GM18519 (cell line): ENCODE results near the gene HGFAC.

Experiments used
- ATAC-seq: cut with Tn5 transposase; IDR thresholded peaks from one replicate; pipeline ENCODE4 v1.9.1; 2021; ENCODE audit warnings: mild to moderate bottlenecking, moderate library complexity; ENCODE audit not compliant: unreplicated experiment, low FRiP score

The HGFAC gene

DNA sequence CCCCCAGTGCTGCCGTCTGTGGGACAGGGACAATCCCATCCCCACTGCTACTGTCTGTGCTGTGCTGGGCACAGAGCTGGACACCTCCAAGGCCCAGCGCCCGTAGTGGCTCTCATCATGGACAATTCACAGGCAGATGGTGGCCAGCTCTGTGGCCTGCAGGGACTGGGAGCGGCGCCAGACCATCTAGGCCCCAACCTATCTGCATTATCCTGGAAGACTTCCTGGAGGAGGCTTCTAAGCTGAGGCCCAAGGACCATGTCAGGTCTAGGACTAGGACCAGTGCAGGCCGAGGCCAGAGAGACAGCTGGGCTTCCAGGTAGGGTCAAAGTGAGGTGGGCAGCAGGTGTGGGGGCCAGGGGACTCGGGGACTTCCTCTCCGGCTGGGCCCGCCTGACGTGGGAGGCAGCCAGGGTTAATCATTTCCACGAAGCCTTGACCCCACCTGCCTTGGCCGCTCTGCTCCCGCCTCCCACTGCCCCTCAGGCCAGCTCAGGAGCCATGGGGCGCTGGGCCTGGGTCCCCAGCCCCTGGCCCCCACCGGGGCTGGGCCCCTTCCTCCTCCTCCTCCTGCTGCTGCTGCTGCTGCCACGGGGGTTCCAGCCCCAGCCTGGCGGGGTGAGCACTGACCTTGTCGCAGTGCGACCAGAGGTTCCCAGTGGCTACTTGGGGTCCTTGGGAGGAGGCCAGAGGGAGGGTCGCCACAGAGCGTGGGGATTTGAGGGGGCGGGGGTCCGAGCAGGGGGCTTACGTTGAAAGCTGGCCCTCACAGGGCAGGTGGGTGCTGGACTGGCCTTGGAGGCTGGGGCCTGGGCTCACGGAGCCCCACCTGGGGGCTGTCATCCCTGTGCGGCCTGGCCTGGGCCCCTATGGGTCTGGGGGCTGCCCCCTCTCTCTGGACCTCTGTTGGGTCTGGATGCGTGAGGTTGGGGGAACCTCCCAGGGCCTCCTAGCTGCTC is at the start of gene HGFAC:
HGFAC (plus strand) TSS at position 468 of the 959 bp plus-strand sequence; CDS start at position 502, 34 bp downstream.
- ATAC-seq = no peak

DNA sequence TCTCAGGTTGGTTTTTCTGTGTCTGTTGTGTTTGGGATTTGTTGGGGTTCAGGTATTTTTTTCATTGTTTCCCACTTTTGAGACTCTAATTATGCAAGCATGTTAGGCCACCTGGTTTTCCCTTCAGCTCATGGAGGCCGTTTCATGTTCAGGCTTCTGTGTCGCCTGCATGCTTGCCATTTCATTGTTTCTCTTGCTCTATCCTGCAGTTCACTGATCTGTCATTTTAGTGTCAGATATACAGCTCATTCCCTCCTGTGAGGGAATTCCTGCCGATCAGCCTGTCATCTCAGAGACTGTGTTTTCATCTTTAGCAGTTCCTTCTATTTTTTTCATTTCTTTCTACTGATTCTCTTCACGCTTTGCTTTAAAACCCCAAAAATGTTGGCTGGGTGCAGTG is 49.4 kb upstream of the HGFAC start:
- no peak for ATAC-seq

DNA sequence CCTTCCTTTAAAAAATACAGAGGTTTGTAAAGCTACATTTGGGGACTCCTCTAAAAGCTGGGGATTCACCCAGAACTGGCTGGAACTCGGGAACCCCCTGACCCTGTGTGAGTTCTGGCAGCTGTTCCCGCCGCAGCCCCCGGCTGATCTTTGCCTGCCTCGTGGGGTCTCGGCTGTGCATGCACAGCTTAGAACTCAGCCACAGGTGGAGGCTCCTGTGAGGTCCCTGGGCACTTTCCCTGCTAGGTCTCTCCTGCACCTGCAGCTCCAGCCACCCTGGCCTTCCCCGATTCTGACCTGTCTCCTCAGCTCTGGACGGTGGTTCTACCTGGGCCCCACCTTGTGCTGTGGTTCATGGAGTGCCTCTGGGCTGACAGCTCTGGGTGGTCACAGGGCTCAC is 48.6 kb upstream of the HGFAC start:
- no peak for ATAC-seq

DNA sequence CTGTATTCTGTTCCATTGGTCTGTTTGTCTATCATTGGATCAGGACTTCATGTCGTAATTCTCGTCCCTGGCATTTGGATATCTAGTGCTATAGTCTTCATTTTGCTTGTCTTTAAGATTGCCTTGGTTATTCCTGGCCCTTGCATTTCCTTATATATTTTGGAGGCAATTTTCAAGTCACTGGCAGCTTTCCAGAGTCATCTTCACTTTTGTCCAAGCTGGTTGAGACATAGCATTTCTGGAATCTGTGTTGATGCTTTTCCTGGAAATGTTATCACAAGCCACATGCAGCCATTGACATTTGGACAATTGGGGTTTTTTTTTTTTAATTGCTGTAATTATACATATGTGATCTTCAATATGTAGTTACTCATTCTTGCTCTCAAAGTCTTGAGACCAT is 45.2 kb upstream of the HGFAC start:
- no peak for ATAC-seq

DNA sequence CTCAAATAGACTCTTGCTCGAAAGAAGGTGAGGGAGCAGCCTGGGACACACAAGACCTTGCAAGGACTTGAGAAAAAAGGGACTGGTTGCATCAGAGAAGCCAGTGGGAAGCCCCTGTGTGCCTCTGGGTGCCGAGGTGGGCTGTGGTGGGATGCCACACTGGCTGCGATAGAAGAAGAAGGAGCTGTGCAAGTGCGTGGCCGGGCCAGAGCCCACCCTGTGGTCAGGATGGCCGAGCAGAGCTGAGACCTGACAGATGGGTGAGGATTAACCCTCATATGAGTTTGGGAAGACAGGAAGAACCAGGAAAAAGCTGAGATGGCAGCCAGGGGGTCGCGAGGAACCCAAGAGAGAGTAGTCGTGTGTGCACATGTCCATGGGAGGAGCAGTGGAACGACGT is 44.6 kb upstream of the HGFAC start:
- ATAC-seq = no peak

DNA sequence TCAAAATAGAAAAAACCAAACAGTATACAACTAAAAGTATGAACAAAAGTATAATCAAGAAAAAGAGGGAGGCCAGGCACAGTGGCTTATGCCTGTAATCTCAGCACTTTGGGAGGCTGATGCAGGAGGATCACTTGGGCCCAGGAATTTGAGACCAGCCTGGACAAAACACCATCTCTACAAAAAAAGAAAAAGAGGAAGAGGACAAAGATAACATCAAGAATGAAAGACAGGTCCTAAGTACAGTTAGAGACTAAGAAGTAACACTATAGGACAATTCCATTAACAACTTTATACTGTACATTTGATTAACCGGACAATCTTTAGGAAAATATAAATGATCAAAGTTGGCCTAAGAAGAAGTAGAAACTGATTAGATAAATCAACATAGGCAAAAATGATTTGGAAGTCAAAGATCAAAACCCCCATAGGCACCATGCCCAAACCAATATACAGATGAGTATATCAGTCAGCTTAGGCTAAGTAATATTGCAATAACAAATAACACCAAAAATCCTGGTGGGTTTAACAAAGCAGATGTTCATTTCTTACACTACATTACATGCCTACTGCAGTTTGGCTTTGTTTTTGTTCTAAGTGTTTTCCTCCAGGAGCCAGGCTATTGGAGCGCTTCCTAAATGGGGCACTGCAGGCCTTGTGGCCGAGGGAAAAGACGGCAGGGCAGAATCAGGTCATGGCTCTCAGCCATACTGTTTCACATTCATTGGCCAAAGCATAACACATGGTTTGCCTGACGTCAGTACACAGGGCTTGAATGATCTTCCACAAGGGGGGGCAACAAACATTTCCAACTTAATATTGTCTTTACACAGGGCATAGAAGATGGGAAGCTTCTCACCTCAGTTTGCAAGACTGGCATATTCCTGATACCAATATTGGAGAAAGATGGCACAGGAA is 42.2 kb upstream of the HGFAC start:
- no peak for ATAC-seq

DNA sequence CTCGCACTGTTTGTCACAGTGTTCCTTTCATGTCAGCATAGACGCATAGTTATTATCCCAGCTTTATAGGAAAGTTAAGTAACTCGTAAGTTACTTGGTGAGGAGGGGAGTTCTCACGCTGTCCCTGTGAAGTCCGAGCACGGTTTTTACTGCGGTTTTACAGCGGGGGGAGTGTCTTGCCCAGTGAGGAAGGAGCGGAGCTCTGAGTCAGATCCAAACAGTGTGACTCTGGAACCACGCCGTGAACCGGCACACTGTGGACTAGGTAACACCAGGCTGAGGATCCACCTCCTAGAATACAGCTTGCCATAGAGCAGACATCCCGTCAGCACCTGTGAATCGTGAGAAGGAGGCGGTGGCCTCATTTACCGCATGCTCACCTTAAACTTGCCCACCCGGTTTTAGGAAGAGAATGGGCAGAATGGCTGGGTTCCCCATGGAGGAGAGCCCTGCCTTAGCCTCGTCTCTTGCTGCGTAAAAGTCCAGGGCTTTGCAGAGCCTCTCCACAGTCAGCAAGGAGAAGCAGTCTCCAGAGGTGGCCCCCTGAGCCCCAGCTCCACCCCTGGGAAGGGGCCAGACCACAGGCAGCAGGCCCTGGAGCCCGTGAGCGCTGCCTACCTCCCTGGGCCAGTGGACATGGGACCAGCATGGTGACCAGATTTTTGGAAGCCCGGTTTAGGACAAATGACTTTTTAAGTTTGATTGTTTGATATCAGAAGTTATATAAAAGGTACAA is 40.2 kb upstream of the HGFAC start:
- ATAC-seq = no peak

DNA sequence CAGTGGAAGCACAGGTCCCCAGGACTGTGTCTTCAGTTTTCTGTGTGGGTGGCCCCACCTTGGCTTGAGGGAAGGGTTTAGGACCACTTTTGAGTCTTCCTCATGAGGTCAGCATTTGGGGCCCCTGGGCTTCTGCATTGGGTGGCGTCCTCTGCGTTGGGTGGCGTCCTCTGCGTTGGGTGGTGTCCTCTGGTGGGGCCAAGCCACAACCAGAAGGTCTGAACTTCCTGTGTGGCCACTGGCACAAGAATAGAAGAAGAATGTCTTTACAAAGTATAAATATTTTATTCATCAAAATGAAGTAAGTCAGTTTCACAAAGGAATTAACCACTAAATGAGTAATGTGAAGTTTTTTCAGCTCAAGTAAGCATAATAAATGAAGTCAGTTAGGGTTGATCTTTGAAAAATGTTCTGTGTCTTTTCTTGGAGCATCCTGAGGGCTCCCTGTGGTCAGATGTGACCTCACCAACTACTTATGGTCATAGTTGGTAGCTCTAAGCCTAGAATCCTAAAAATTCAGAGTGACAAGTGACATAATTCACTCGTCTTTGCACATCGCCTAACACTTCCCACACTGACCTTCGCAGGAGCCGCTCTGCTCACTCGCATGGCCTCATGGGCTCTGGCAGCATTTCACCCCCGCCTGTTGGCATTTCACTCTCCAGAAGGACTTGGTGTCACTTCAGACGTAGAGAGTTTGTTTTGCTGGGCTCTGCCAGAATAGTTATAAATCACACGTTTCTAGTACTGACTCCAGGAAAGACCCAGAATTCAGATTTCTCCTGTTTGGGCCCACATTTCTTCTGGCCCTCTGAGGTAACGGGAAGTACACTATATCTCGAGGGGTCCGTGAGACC is 39.0 kb upstream of the HGFAC start:
- no peak for ATAC-seq

DNA sequence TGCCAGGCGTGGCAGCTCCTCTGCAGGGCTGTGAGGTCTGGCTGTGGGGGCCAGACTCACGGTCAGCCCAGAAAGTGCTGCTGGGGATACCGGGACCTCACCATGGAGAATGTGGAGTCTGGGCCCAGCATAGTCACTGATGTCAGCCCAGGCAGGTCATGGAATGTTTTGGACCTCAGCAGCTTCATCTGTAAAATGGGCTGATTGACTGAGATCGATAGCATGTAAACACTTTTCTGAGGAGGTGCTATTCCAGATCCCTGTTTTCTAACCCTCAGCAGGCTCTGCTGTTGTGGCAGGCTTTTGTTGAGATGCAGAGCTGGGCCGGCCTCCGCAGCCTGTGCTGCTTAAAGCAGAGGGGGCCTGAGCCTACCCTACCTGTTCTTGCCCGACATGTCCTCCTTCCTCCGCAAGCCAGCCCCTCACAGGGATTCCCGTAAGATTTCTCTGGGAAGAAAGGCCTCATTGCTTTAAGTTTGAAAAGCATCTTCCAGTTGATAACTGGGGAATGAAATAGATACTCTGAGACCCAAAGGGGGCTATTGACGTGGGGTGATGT is 38.3 kb upstream of the HGFAC start:
- ATAC-seq = no peak

DNA sequence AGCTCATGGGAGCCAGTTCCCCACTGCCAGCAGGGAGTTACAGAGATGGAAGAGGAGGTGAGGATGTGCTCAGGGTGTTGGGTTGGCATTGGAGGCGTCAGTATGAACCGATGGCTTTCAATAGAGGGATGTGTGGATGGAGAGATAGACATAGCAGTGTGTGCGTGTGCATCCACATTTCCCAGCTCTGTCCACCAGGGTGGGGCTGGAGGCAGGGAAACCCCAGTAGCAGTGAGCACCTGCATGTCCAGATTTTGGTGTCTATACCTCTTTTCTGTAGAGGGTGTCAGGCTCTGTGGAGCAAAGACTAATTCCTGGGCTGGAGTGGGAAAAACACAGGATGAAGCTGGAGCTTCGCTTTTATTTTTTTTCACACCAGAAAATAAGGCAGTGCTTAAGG is 37.2 kb upstream of the HGFAC start:
- no peak for ATAC-seq

DNA sequence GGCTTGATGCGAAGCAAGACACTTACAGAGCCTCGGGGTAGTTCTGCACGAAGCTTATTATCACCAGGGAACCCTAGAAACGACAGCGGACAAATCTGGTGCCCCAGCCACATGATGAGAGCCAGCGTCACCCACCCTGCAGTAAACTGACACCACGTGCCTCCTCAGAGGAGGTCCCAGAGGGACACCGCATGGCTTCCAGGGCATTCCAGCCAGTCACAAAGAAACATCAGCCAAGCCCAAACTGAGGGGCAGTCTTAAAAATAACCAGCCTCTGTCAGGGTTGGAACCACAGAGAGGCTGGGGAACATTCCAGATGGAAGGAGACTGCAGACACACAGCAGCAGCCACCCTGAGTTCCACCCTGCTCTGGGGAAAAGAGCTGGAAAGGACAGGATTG is 36.6 kb upstream of the HGFAC start:
- ATAC-seq = no peak

DNA sequence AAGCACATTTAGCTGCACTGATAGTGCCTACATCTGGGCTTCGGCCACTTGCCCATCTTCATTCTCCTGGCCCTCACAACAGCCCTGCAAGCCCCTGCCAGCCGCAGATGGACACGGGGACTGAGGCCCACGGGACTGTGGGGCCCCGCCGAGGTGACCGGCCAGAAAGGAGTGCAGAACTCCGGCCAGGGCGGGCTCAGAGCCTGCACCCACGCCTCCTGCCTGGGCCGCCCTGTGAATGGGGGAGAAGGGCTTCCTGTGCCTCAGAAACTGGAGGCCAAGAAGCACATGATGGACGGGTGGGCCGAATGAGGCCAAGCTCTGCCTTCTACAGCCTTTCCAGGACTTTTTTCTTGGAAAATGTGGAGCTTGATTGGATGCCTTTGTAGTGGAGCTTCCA is 35.7 kb upstream of the HGFAC start:
- ATAC-seq = no peak

DNA sequence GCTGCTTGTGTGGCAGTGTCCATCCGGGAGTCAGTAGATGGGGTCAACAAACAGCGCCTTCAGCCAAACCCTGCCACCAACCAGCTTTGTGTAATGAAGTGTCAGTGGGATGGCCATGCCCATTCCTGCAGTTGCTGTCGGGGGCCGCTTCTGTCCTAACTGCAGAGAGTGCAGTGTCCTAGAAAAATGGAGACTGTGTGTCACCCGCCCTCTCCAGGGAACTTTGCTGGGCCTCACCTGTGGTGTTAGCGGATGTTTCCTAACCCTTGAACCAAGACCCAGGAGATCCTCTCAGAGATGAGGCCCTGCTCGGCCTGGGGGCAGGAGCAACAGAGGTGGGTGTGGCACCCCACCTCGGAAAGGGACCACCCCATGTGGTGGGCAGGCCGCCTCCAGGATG is 35.3 kb upstream of the HGFAC start:
- no peak for ATAC-seq

DNA sequence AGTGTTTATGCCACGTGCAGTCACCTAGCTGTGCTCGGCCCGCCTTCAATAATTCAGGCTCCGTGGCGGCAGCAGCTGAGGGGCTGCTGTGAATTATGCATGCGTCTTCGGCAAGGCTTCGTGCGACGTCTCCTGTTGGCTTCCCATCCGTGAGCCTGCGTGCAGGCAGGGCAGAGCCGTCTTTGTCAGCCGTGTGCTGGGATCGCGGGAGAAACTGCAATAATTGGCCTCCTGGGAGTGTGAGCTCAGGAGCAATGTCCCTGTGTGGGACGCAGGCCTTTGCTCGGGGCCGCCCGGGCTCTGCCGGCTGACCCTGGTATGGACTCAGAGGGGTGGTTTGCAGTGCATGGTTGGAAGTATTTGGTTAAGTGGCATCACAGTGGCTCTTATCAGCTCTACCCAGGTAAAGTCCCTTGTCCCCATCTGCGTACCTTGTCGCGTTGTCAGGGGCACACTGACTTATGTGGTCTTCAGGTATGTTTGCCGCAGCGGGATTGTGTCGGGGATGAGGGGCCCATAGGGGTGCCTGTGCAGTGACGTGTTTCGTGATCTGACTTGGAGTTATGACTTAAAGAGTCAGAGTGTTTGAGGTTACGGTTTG is 34.5 kb upstream of the HGFAC start:
- ATAC-seq = no peak

DNA sequence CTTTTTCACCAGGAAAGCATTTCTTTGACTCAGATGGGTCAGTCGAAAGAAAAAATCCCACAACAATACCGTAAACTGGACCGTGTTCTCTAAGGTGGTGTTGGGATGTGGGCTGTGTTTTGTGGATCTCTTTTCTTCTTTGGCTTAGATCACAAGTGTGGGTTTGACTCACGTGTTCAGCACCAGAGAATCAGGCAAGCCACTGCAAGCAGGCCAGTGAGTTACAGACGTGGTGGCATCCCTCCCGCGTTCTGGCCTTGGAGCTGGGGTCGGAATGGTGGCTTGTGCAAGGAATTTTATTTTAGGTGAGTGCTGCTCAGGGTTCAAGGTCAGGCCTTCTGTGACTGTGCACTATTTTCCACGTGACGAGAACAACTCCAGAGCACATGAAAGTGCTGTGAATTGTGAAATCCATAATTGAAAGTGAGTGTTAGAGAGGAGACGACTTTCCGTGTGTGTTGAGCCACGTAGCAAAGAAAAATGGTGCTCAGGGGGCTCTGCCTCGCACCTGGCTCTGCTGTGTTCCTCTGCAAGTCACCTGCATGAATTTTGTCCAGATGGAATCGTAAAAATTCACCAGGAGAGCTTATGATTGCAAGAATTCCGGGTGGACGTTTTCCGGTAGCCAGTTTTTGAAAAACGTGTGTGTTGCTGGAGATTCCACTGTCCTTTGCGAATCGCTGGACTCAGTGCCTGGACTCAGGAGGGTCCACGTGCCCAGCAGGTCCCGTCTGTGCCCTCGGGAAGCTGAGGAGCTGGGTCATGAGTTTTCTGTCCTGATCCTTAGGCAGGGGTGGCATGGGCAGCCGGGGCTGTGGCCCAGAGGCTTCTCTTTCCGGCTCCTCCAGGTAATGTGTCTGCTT is 33.6 kb upstream of the HGFAC start:
- no peak for ATAC-seq

DNA sequence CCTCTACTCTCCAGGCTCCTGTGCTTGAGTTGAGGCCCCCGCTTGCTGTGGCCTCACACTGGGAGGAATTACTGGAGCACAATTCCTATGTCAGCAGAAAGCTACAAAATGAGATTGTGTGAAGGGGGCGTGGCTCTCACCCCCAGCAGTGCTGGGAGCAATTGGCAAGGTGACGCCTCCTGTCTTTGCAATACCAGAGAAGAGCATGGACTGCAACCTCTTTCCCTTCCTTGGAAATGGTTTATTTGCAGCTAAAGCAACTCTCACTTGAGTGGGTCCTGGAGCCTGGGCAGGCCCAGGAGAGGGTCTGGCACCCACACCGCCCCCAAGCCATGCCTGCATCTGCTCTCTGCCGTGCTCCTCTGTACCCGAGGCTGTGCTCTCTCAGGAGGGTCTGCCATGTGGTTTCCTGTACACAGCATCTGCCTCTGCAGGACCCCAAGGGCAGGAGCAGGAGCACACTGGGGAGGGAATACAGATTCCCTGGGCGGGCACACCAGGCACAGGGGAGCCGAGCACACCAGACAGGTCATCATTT is 32.9 kb upstream of the HGFAC start:
- ATAC-seq = no peak

DNA sequence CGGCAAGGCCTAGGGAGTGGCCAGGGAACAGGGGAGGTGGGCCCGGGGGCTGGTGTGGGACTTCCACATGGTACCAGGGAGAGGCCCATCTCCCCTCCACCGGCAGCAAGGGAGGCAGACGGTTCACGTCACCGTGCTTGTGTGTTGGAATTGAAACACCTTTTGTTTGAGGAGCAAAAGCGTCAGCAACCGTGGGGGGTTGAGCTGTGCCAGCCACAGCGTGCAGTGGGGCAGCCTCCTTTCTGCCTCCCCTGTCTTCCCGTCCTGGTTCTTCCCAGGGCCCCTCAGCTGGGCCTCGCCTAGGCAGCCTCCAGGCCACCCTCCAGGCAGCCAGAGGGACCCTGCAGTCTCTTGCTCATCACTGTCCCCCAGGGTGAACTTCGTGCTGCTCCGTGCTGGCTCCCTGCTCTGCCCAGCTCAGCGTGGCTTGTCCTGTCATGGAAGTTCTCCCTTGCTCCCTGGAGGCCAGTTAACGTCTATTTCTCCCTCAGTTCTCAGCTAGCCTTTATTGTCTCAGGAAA is 32.1 kb upstream of the HGFAC start:
- ATAC-seq = no peak
